Measurements from ENCODE around the gene SPIC.
"Not testable (repeated sequence)": the region's sequence is repeated elsewhere in the genome, so short reads cannot be mapped to it uniquely, and the experiment has no call there.

The SPIC gene

DNA sequence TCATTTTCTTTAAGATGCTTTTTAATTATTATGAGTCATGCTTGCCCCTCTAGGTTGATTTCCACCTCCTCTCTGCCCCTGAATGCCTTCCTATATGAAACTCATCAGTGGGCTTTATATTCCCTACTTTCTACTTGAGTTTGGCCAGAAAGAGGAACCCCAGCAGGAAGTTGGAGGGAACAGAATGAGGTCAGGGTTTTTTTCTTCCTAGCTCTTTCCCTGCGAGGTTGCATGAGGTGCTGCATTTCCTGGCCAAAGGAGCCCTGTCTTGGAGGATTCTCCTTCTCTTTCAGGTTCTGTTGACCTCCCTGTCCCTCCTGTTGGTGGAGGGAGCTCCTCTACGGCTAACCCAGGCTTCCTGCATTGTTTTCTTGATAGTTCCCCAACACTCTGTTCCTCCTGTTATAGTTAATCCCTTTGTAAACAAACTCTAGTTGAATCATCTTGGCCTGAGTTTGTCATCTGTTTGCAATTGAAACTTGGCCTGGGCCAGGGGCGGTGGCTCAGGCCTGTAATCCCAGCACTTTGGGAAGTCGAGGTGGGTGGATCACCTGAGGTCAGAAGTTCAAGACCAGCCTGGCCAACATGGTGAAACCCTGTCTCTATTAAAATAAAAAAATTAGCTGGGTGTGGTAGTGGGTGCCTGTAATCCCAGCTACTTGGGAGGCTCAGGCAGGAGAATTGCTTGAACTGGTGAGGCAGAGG lies 15.3 kb upstream of the SPIC start:
- no peaks in the 10 kb centered on the region for H3K27me3 ChIP-seq (replicated peaks; ENCODE audit: insufficient read depth, low read length)
- no peaks in the 10 kb centered on the region for H3K4me1 ChIP-seq (ENCODE audit: low read length)
- no peaks in the 10 kb centered on the region for H4K20me1 ChIP-seq (ENCODE audit: insufficient read depth, low read length)
- H3F3A ChIP-seq (ENCODE audit: insufficient read depth, low read length): no peaks in the 10 kb centered on the region
- no peak overlapping the region for H2AFZ ChIP-seq (ENCODE audit: low read length)
- TF ChIP-seq EZH2phosphoT487 (IDR thresholded peaks at IDR 0.05; ENCODE audit: low read length) (no peak), EZH2 (optimal IDR thresholded peaks at IDR 0.05; ENCODE audit: low read depth, low read length) (no peak)
- TF ChIP-seq, protein P1, sequence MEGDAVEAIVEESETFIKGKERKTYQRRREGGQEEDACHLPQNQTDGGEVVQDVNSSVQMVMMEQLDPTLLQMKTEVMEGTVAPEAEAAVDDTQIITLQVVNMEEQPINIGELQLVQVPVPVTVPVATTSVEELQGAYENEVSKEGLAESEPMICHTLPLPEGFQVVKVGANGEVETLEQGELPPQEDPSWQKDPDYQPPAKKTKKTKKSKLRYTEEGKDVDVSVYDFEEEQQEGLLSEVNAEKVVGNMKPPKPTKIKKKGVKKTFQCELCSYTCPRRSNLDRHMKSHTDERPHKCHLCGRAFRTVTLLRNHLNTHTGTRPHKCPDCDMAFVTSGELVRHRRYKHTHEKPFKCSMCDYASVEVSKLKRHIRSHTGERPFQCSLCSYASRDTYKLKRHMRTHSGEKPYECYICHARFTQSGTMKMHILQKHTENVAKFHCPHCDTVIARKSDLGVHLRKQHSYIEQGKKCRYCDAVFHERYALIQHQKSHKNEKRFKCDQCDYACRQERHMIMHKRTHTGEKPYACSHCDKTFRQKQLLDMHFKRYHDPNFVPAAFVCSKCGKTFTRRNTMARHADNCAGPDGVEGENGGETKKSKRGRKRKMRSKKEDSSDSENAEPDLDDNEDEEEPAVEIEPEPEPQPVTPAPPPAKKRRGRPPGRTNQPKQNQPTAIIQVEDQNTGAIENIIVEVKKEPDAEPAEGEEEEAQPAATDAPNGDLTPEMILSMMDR (IDR thresholded peaks at IDR 0.05; ENCODE audit: low read length): no peak
- H3K9me3 ChIP-seq (replicated peaks; ENCODE audit: insufficient read depth, low read length): no peaks in the 10 kb centered on the region
- H3K9ac ChIP-seq (ENCODE audit: low read length): no peak overlapping the region
- no peak overlapping the region for H3K4me2 ChIP-seq (ENCODE audit: low read depth, low read length)
- H3K36me3 ChIP-seq (replicated peaks; ENCODE audit: insufficient read depth, low read length): no peaks in the 10 kb centered on the region
- H3K9me2 ChIP-seq (replicated peaks; ENCODE audit: insufficient read depth, low read length): no peaks in the 10 kb centered on the region
- no peaks in the 10 kb centered on the region for H3K79me2 ChIP-seq (ENCODE audit: low read length)
- no peak overlapping the region for H3K4me3 ChIP-seq (ENCODE audit: low read length)
- no peak overlapping the region for H3K27ac ChIP-seq (ENCODE audit: low read length)
- DNase-seq: no peak

DNA sequence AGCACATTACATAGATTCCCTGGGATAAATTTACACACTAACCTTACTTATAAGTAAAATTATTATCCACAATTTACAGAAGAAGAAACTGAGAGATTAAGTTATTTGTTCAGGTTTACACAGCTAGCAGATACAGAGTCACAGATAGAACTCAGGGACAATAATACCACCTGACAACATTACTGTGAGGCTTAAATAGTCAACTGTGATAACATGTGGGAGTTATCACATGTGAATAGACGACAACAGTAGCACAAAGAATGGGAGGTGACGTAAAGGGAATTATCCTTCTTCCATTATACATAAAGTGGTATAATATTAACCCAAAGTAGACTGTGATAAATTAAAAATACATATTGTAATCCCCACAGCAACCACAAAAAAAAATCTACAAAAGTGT lies 6.2 kb upstream of the SPIC start:
- H3K79me2 ChIP-seq (ENCODE audit: low read length): no peaks in the 10 kb centered on the region
- no peaks in the 10 kb centered on the region for H4K20me1 ChIP-seq (ENCODE audit: insufficient read depth, low read length)
- H3K9me3 ChIP-seq (replicated peaks; ENCODE audit: insufficient read depth, low read length): no peaks in the 10 kb centered on the region
- H3K9ac ChIP-seq (ENCODE audit: low read length): no peak overlapping the region
- no peaks in the 10 kb centered on the region for H3K36me3 ChIP-seq (replicated peaks; ENCODE audit: insufficient read depth, low read length)
- no peaks in the 10 kb centered on the region for H3K9me2 ChIP-seq (replicated peaks; ENCODE audit: insufficient read depth, low read length)
- no peaks in the 10 kb centered on the region for H3K27me3 ChIP-seq (replicated peaks; ENCODE audit: insufficient read depth, low read length)
- peaks cover 7% of the 10 kb centered on the region; the same call in 1 of the 2 replicates for H3K4me1 ChIP-seq (ENCODE audit: low read length)
- no peak for TF ChIP-seq EZH2 (optimal IDR thresholded peaks at IDR 0.05; ENCODE audit: low read depth, low read length)
- TF ChIP-seq, protein P1 (IDR thresholded peaks at IDR 0.05; ENCODE audit: low read length): no peak
- no peak for TF ChIP-seq EZH2phosphoT487 (IDR thresholded peaks at IDR 0.05; ENCODE audit: low read length)
- DNase-seq: no peak
- H3K4me3 ChIP-seq (ENCODE audit: low read length): no peak overlapping the region
- no peak overlapping the region for H3K27ac ChIP-seq (ENCODE audit: low read length)
- H3K4me2 ChIP-seq (ENCODE audit: low read depth, low read length): no peak overlapping the region
- no peaks in the 10 kb centered on the region for H3F3A ChIP-seq (ENCODE audit: insufficient read depth, low read length)
- no peak overlapping the region for H2AFZ ChIP-seq (ENCODE audit: low read length)

DNA sequence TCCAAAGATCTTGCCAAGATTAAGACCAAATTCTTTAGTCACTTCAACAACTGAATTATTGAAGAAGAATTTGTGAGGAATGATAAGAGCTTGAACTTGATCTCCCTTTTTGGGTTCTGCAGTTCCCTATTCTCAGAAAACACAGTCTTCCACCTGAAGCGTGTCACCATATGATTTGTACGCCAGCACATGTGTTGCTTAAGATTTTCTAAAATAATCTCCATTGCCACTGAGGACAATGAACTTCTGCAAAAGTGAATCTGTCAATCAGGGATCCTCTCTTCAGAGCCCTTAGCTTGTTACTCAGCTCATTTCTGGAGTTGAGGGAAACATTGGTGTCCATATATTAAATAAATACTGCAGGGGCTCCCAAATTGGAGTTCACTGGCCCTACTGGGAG lies 4.2 kb upstream of the SPIC start:
- Histone ChIP-seq H3K79me2 (ENCODE audit: low read length) (no peaks in the 10 kb centered on the region), H3K9me2 (replicated peaks; ENCODE audit: insufficient read depth, low read length) (no peaks in the 10 kb centered on the region), H3K4me2 (ENCODE audit: low read depth, low read length) (no peak overlapping the region), H3K9me3 (replicated peaks; ENCODE audit: insufficient read depth, low read length) (no peaks in the 10 kb centered on the region), H3K27ac (ENCODE audit: low read length) (no peak overlapping the region), H3K27me3 (replicated peaks; ENCODE audit: insufficient read depth, low read length) (no peaks in the 10 kb centered on the region), H4K20me1 (ENCODE audit: insufficient read depth, low read length) (no peaks in the 10 kb centered on the region), H2AFZ (ENCODE audit: low read length) (no peak overlapping the region), H3K4me3 (ENCODE audit: low read length) (no peak overlapping the region), H3K4me1 (ENCODE audit: low read length) (0 out of 2 replicates have a peak, but pooled peaks cover under 1% of the 10 kb centered on the region), H3K9ac (ENCODE audit: low read length) (no peak overlapping the region), H3K36me3 (replicated peaks; ENCODE audit: insufficient read depth, low read length) (no peaks in the 10 kb centered on the region), H3F3A (ENCODE audit: insufficient read depth, low read length) (no peaks in the 10 kb centered on the region)
- no peak for DNase-seq
- TF ChIP-seq, protein P1 (IDR thresholded peaks at IDR 0.05; ENCODE audit: low read length): no peak
- TF ChIP-seq EZH2phosphoT487 (IDR thresholded peaks at IDR 0.05; ENCODE audit: low read length) (no peak), EZH2 (optimal IDR thresholded peaks at IDR 0.05; ENCODE audit: low read depth, low read length) (no peak)

DNA sequence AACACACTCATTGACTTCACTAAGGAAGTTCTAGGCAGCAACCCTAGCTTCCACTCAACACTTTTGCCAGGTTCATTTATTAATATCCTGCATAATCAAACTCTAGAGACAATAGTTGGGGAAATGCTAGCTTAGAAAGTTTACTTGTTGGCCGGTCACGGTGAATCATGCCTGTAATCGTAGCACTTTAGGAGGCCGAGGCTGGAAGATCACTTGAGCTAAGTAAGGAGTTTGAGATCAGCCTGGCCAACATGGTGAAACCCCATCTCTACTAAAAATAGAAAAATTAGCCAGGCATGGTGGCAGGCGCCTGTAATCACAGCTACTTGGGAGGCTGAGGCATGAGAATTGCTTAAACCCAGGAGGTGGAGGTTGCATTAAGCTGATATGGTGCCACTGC lies 3.3 kb upstream of the SPIC start:
- H2AFZ ChIP-seq (ENCODE audit: low read length); H3K4me1 ChIP-seq (ENCODE audit: low read length); H3K9ac ChIP-seq (ENCODE audit: low read length); H3K27ac ChIP-seq (ENCODE audit: low read length); H3F3A ChIP-seq (ENCODE audit: insufficient read depth, low read length); H4K20me1 ChIP-seq (ENCODE audit: insufficient read depth, low read length); H3K4me3 ChIP-seq (ENCODE audit: low read length); H3K4me2 ChIP-seq (ENCODE audit: low read depth, low read length); H3K9me3 ChIP-seq (replicated peaks; ENCODE audit: insufficient read depth, low read length); H3K27me3 ChIP-seq (replicated peaks; ENCODE audit: insufficient read depth, low read length); H3K36me3 ChIP-seq (replicated peaks; ENCODE audit: insufficient read depth, low read length); DNase-seq; H3K79me2 ChIP-seq (ENCODE audit: low read length); H3K9me2 ChIP-seq (replicated peaks; ENCODE audit: insufficient read depth, low read length): not testable (repeated sequence)

All from MM.1S (cell line).